HEK293T (cell line): ENCODE results near the gene IPO4.

Experiments used
- CTCF ChIA-PET: fragments of 350-600 bp; formaldehyde crosslinking; extraction: SDS; loops from one replicate; lab custom pipeline; 2021; ENCODE audit warnings: antibody characterized with exemption, inconsistent platforms; lab: Yijun Ruan, JAX
- POLR2A ChIA-PET: fragments of 350-600 bp; formaldehyde crosslinking; extraction: SDS; loops from one replicate; lab custom pipeline; 2020; ENCODE audit warnings: antibody characterized with exemption, inconsistent platforms; lab: Yijun Ruan, JAX
- DNase-seq: peaks from one replicate; pipeline ENCODE4 v3.0.0; 2012; ENCODE audit warnings: mixed read lengths; ENCODE audit errors: extremely low spot score
- ARNT ChIP-seq: fragments of 450-650 bp; IDR thresholded peaks from 2 replicates; pipeline ENCODE4 v1.6.1; 2017; ENCODE audit warnings: mild to moderate bottlenecking
- BHLHE40 ChIP-seq: fragments of 450-650 bp; IDR thresholded peaks from 2 replicates; pipeline ENCODE4 v1.6.1; 2016; ENCODE audit warnings: mild to moderate bottlenecking, moderate library complexity, borderline replicate concordance
- CTBP1 ChIP-seq: fragments of 450-650 bp; IDR thresholded peaks from 2 replicates; pipeline ENCODE4 v1.6.1; 2016; ENCODE audit warnings: borderline replicate concordance
- ELF4 ChIP-seq: fragments of 450-650 bp; IDR thresholded peaks from 2 replicates; pipeline ENCODE4 v1.6.1; 2017; ENCODE audit warnings: antibody characterized with exemption
- FOXA1 ChIP-seq: fragments of 450-650 bp; IDR thresholded peaks from 2 replicates; pipeline ENCODE4 v1.6.1; 2016; ENCODE audit warnings: mild to moderate bottlenecking
- FOXK2 ChIP-seq: fragments of 450-650 bp; IDR thresholded peaks from 2 replicates; pipeline ENCODE4 v1.6.1; 2016; ENCODE audit warnings: mild to moderate bottlenecking
- FOXM1 ChIP-seq: fragments of 450-650 bp; IDR thresholded peaks from 2 replicates; pipeline ENCODE4 v1.6.1; 2017; ENCODE audit warnings: mild to moderate bottlenecking, borderline replicate concordance
- HDGF ChIP-seq: fragments of 450-650 bp; IDR thresholded peaks from 2 replicates; pipeline ENCODE4 v1.6.1; 2017; ENCODE audit warnings: antibody characterized with exemption, borderline replicate concordance
- L3MBTL2 ChIP-seq: fragments of 450-650 bp; conservative IDR thresholded peaks from 2 replicates; pipeline ENCODE4 v1.6.1; 2016; ENCODE audit warnings: mild to moderate bottlenecking
- LEF1 ChIP-seq: fragments of 450-650 bp; IDR thresholded peaks from 2 replicates; pipeline ENCODE4 v1.6.1; 2017; ENCODE audit warnings: mild to moderate bottlenecking, borderline replicate concordance
- NFRKB ChIP-seq: fragments of 450-650 bp; IDR thresholded peaks from 2 replicates; pipeline ENCODE4 v1.6.1; 2016; ENCODE audit warnings: mild to moderate bottlenecking, moderate library complexity
- SP1 ChIP-seq: fragments of 450-650 bp; IDR thresholded peaks from 2 replicates; pipeline ENCODE4 v1.6.1; 2017
- SUZ12 ChIP-seq: fragments of 450-650 bp; IDR thresholded peaks from 2 replicates; pipeline ENCODE4 v1.6.1; 2016; ENCODE audit warnings: mild to moderate bottlenecking
- TARDBP ChIP-seq: fragments of 450-650 bp; IDR thresholded peaks from 2 replicates; pipeline ENCODE4 v1.6.1; 2016
- ZNF384 ChIP-seq: fragments of 450-650 bp; IDR thresholded peaks from 2 replicates; pipeline ENCODE4 v1.6.1; 2016
- TF ChIP-seq, protein P1 (sequence below): fragments of 450-650 bp; IDR thresholded peaks from 2 replicates; pipeline ENCODE4 v1.6.1; 2016

The IPO4 gene

DNA sequence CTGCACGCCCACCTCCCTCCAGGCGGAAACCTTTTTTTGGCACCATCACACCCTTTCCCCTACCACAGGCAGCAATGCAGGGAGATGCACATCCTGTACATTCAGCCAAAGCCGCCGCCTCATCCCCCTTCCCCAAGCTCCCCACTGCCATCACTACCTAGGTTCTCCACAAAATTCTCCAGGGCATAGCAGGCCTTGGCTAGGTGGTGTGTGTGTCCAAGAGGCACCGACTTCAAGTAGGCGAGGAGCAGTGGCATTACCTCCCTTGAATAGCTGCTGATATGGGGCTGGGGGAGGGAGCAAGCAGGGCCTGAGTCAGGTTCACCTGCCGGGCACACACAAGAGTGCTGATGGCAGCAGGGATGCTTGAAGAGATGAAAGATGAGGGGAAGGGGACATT is 3.6 kb downstream of the IPO4 start:
- DNase-seq = no peak
- ChIA-PET CTCF (interaction anchor here (1.6 kb wide), 1 partner anchor 24 kb away, joined by 4 read pairs; the partner anchor contains the start of gene IRF9), POLR2A (interaction anchor here (0.7 to 2.9 kb wide), 3 partner anchors 8 to 44 kb away, joined by 3 to 14 read pairs (median 4); partner anchors contain the start of genes EMC9 and TM9SF1)
- TF ChIP-seq ZNF384 (no peak), NFRKB (no peak), ARNT (no peak), CTBP1 (no peak), SUZ12 (no peak), HDGF (no peak), L3MBTL2 (no peak)

DNA sequence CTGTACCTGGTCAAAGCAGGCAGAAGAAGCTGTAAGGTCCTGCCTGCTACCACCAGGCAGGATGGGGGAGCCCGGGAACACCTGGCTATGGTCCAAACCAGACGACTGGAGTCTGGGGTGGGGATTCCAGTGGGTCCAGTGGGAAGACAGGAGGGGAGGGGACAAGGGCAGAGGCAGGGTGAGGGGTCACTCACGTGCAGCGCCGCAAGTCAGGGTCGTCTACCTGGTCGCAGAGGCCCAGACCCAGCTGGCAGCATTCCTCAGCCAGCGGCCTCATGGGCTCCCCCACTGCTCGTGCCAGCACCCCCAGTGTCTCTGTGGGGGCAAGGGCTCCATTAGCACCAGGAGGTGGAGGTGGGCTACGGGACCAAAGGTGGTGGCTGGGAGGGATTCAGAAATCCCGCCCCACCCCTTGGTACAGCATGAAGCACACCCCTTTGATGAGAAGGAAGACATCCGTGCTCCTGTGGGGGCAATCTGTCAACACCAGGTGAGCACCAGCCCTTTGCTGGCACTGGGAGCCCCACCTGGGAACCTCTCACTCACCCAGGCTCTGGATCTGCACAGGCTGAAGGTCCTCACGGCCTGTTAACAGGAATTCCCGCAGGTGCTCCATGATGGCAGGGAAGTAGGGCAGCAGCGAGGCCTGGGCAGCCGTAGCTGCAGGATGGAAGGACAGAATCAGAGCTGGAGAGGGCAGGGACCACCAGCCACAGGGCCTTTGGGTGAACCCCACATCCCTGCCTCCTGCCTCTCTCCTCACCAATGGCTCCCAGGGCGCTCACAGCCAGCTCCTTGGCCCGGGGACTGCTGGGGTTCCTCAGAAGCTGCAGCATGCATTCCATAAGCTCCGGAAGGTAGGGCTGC is 4.3 kb downstream of the IPO4 start:
- no peak for DNase-seq
- CTCF ChIA-PET = interaction anchor here (1.6 kb wide), 1 partner anchor 23 kb away, joined by 4 read pairs; the partner anchor contains the start of gene IRF9
- TF ChIP-seq CTBP1 = no peak
- TF ChIP-seq FOXK2 = no peak
- no peak for TF ChIP-seq L3MBTL2
- no peak for TF ChIP-seq ZNF384
- TF ChIP-seq NFRKB = no peak
- TF ChIP-seq FOXA1 = no peak
- TF ChIP-seq, protein P1, sequence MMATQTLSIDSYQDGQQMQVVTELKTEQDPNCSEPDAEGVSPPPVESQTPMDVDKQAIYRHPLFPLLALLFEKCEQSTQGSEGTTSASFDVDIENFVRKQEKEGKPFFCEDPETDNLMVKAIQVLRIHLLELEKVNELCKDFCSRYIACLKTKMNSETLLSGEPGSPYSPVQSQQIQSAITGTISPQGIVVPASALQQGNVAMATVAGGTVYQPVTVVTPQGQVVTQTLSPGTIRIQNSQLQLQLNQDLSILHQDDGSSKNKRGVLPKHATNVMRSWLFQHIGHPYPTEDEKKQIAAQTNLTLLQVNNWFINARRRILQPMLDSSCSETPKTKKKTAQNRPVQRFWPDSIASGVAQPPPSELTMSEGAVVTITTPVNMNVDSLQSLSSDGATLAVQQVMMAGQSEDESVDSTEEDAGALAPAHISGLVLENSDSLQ = no peak
- no peak for TF ChIP-seq FOXM1
- TF ChIP-seq LEF1 = no peak
- no peak for TF ChIP-seq BHLHE40
- no peak for TF ChIP-seq TARDBP
- no peak for TF ChIP-seq SUZ12
- TF ChIP-seq ELF4 = no peak
- POLR2A ChIA-PET = interaction anchor here (2.9 kb wide), 1 partner anchor 11 kb away, joined by 14 read pairs; the partner anchor contains the start of gene TM9SF1

DNA sequence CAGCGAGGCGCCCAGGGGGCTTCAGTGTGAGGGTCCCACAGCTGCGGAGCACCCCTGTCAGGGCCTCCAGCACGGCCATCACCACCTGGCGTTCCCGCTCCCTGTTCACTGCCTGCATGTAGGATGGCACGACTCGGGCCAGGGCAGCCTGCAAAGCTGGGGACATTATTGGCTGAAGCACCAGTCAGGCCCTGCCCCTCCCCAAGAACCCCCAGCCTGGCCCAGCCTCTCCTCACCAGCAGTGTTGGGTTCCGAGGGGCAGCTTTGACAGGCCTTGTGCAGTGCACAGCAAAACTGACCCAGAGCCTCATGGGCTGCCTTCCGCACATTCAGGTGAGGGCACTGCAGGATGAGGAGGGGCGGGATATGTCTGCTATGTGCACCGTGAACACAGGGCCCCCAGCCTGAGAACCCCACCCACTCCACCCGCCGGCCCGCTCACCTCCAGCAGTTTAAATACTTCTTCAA is 5.6 kb downstream of the IPO4 start:
- DNase-seq = no peak
- ChIA-PET CTCF (interaction anchor here (1.1 kb wide), 1 partner anchor 125 kb away, joined by 3 read pairs; no protein-coding TSS in a partner anchor), POLR2A (interaction anchor here (0.8 to 1.0 kb wide), 2 partner anchors 30 to 42 kb away, joined by 3 to 4 read pairs; partner anchors contain the start of genes CHMP4A and EMC9)
- TF ChIP-seq ZNF384 (no peak), FOXK2 (no peak), SUZ12 (no peak), L3MBTL2 (no peak), ELF4 (no peak), FOXA1 (no peak), SP1 (no peak), FOXM1 (no peak), HDGF (no peak), TARDBP (no peak), NFRKB (no peak), ARNT (no peak), BHLHE40 (no peak), LEF1 (no peak), CTBP1 (no peak)
- TF ChIP-seq, protein P1 = no peak

DNA sequence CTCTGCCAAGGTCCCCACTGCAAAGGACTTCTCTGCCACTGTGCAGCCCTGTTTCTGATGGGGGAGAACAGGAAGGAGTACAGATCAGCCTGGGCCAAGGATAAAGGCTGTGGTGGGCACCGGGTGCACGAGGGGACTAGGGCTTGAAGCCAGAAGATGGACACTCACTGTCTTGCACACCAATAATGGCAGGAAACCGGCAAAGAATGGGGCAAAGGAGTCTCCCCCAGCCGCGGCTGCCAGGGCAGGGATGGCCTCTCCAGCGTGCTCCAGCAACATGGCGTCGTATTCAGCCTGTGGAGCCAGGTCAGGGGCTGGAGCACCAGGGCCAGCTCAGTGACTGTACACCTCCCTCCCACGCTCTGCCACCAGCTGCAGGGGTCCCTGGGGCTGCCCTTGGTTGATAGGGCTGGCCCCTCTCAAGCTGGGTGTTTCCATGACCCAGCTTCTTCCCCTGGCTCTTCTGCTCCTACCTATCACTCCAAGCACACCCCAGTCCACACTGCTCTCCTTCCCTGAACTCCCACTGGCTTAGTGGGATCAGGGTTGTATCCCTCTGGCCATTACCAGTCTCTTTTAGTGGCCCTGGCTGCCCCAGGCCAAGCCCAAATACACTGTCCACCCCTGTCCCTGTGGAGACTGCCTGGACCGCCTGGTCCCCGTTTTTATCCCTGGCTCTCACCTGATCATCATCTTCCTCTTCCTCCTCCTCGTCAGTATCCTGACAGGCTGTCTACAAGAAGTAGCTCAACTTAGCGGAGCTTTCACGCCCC is 6.3 kb downstream of the IPO4 start:
- POLR2A ChIA-PET = interaction anchor here (0.8 to 1.0 kb wide), 2 partner anchors 31 to 41 kb away, joined by 3 to 4 read pairs; partner anchors contain the start of genes CHMP4A and EMC9
- DNase-seq = no peak
- CTCF ChIA-PET = interaction anchor here (1.1 kb wide), 1 partner anchor 124 kb away, joined by 3 read pairs; no protein-coding TSS in a partner anchor
- no peak for TF ChIP-seq NFRKB
- no peak for TF ChIP-seq ELF4
- no peak for TF ChIP-seq HDGF
- TF ChIP-seq L3MBTL2 = no peak
- TF ChIP-seq TARDBP = no peak
- TF ChIP-seq FOXM1 = no peak

DNA sequence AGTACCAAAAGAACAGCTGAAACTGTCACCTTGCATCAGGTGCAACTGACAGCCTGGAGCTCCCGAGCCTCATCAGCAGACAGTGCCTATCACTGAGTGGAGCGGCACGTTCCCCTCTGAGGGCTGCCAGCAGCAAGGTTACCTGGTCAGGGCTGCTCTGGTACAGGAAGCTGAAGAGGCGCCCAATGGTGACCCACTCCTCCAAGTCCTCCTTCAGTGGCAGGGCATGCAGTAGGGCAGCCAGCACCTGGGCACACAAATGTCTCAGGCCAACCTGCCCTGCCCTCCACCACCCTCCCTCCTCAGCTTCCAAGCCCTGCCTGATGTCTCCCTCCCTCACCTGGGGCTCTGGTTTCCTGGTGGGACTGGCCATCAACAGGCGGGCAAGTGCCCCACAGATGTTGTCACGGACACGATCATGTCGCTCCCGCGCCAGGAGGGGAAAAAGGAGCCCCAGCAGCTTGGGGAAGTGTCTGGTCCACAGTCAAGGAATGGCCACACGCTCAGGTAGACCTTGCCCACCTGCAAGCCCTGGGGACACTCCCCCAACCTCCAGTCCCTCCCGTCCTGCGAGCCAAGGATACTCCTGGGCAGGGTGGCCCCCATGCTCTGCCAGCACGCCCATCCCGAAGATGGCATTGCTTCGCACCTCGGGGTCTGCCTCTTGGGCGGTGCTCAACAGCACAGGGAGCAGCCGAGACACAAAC is 7.1 kb downstream of the IPO4 start:
- ChIA-PET POLR2A (interaction anchor here (1.3 to 3.2 kb wide), 5 partner anchors 7 to 68 kb away, joined by 4 to 15 read pairs (median 7); partner anchors contain the start of genes DCAF11, IPO4, IRF9 and NRL), CTCF (interaction anchor here (1.1 to 2.1 kb wide), 2 partner anchors 20 to 123 kb away, joined by 3 to 10 read pairs; partner anchors contain the start of gene IRF9)
- DNase-seq = no peak
- TF ChIP-seq L3MBTL2 (no peak), LEF1 (no peak), FOXK2 (no peak), SUZ12 (no peak), SP1 (no peak), BHLHE40 (no peak), ARNT (no peak), ZNF384 (no peak), TARDBP (no peak), FOXM1 (no peak), HDGF (no peak), ELF4 (no peak), NFRKB (no peak), FOXA1 (no peak), CTBP1 (no peak)
- TF ChIP-seq, protein P1 = no peak
